Fibroblast of upper back skin (primary cell): ENCODE measurements around the gene PAM.
"Not testable (repeated sequence)": the region's sequence is repeated elsewhere in the genome, so short reads cannot be mapped to it uniquely, and the experiment has no call there.

ENCODE experiments used
- DNase-seq: peaks from one replicate; pipeline ENCODE4 v3.0.0-alpha.2; 2013

PAM gene

DNA sequence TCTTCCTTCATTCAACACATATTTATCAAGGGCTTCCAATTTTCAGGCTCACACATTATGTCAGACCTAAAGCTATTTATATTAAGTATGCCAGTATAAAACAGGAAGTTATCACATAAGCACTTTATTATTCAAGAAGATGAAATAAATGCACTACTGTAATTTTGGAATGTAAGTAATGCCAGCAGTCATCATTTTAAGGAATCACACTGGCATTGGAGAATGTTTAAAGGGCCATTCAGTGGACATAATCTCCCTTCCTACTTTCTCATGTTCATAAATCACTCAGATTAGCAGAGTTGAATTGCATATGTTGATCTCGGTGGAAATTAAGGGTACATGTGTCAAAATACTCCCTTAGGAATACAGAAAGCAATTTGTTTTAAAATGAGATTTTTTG lies 200.4 kb downstream of the PAM start:
- DNase-seq: peak; percentile 20

DNA sequence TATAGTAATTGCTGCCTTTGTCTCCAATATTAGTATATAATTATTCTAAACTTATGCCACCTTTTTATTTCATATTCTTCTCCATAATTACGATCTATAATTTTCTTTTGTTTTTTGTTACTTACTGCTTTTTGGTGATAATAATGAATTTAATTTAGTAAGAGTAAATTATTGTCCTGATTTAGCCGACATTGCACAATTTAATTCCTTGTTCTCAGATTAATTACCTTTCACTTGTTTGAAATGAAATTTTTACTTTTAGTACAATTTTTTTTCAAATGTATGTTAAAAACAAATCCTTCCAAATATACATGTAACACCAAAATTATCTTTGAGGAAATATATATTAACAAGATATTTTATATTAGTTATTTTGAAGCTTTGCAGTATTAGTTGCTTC lies 201.5 kb downstream of the PAM start:
- no peak for DNase-seq

DNA sequence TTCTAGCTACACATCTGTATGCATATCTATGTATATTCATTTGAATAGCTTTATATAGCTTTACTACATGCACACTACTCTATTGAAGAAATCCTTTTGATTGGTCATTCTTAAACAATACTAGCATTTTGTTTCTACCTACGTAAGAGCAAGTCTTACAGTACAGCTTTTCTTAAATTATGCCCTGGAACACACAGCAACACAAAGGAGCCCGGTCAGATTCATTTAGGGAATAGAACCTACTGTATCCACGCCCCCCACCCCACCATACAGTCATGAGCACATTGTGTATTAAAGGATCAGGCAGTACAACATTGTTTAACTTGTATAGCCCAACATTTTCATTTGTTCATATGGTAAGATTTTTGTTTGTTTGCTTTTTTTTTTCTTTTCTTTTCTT lies 202.0 kb downstream of the PAM start:
- DNase-seq: no peak

DNA sequence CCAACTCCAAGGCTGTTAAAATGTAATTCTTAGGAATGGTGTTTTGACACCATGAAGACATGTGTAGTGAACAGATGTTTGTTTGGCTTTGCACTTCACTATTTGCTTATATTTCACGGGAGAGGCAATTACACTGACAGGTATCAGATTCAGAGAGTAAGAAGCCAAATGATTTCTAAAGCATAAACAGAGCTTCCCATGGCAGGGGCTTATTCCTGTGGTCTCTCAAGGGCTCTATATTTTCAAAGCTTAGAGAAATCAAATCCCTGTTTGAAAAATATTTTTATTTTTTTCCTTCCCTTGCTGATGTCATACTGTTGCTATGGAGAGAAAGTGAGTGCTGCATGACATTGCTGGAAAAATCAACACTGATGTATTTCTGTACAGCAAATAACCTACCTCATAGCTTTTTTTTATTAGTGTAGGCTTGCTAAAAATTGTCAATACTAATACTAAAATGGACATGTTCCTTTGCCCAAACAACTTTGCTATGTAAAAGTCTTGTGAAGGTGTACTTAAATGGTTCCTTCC lies 203.4 kb downstream of the PAM start:
- DNase-seq: peak; percentile 21

DNA sequence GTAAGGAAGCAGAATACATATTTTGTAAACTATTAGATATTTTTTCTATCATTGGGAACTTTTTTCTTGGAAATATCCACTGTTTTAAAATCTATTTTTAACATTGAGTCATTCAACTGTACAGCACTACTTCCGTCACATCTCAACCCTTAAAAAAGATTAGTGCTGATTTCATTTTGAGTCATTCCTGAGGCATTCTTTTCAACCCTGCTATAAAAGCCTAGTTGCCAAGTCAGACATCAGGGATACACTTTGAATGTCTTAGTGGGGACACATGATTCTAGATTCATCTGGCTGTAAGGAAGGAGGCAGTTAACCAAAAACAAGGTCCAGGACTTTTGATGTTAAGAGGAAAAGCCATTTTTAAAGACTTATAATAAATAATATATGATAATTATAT lies 203.9 kb downstream of the PAM start:
- peak; percentile 94 for DNase-seq

DNA sequence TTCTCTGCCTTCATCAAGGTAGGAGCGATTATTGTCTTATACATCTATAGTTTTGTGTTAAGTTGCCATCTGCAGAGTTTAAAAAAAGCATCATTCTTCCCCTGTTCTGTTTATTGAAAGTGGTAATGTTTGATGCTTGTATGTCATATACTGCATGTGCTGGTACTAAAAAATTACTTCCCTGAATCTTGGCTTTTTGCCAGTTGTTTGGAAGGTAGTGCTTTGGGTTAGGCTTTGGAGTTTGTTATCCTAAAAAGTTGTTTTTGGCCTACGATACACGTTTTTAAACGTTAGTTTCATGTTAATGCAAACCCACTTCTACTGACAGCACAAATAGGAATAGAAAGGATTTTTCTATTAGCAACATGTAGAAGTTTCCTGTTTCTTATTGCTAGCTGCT lies 206.6 kb downstream of the PAM start:
- no peak for DNase-seq

DNA sequence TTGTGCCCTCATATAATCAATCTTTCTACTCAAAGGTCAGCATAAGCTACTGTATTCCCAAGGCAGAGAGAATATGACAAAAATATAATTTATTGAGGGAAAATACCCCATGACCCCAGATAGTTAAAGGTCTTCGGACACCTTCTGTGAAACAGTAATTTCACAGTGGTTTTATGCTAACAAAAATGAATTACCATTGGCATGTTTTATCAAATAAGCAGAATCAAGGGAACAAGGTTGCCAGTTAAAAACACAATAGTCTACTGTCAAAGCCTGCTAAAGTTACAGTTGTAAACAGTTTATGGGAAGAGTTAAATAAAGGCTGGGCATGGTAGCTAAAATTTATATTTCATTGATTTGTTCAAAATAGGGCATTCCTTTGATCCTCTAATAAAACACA lies 210.5 kb downstream of the PAM start:
- no peak for DNase-seq

DNA sequence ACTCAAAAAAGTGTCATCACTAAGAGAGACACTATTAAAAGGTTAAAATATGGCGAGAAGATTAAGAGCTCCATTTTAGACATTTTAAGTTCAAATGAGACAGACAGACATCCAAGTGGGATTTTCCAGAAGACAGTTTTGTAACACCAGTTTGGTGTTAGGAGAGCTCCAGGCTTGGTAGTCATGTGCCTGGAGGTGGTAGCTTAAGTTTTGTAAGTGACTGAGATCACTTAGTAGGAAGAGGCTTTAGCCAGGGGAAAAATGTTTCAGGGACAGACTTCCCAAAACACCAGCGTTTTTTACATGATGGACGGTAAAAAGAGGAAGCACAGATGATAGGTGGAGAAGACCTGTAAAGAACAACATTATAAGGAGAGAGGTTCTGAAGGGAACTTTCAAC lies 214.5 kb downstream of the PAM start:
- no peak for DNase-seq

DNA sequence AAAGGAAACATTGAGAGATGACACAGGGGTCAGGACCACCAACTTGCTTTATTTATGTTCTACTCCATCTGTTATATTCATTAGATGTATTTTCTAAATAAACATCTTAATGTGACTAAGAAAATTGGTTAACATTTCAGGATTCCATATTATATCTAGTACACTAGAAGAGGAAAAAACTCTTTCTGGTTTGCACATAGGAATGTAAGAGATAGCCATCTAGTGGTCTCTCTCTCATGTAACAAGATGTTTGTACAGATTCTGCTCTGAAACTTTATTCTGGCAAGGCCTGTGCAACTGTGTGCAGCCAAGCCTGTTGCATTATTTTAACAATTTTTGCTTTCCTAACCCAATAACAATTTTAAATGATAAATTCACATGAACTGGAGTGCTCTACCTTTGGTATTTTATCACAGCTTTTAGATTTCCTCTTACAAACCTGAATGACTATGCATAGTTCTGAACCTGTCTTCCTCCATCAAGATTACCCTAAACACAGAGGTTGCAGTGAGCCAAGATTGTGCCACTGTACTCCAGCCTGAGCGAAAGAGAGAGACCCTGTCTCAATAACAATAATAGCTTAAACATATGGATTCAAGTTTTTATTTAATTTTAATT lies 216.7 kb downstream of the PAM start:
- DNase-seq: peak; percentile 58

DNA sequence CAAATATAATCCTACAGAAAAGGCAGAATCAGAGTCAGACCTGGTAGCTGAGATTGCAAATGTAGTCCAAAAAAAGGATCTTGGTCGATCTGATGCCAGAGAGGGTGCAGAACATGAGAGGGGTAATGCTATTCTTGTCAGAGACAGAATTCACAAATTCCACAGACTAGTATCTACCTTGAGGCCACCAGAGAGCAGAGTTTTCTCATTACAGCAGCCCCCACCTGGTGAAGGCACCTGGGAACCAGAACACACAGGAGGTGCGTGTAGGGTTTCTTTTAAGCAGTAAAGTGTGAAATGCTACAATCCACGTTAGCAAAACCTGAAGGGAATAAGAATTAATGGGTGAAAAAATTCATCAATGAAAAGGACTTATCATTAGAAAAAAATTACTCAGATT lies 219.1 kb downstream of the PAM start:
- DNase-seq: no peak

DNA sequence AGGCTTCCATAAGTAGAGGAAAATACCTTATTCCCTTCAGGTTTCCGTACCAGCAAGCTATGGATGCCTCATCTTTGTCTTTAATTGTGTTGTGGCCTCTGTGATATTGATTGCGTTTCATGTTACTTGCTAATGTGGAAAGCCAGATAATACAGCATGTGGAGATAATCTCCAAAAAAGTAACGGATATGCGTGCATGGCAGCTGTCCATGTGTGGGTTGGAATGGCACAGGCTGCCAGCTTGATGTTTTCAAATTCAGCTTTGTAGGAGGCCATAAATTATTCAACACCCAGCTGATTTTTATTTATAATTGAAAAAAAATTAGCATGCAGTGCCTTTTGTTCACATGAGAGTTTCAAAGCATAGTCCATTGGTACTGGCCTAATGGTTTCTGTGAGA lies 219.9 kb downstream of the PAM start:
- DNase-seq: no peak

DNA sequence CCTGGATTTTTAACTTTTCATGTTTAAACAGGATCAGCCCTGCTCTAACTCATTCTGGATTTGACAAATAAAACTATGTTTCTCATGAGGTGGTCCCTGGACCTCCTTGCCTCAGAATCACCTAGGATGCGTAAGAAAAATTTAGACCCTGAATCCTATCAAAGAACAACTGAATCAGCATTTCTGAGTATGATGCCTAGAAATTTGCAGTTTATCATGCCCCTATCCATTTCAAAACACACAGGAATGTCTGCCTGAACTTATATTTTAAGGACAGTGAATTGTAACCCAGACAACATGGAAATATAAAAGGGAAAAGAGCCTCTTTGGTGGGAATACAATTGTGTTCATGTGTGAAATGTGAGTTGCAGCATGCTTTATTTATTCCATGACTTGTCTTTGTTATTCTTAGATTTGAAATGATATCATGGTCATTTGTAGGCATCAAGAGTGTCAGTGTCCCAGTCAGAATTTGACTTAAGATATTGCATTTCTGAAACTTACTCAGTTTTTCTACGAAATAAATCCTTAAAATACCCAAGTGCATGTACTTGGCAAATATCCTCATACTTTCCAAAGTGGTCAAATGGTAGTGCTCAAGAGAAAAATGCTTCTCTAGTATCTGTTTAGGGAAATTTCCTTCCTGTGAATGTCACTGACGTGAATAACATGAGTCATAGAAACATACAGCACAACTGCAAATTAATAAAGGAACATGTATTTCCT lies 220.5 kb downstream of the PAM start:
- DNase-seq: peak; percentile 59

DNA sequence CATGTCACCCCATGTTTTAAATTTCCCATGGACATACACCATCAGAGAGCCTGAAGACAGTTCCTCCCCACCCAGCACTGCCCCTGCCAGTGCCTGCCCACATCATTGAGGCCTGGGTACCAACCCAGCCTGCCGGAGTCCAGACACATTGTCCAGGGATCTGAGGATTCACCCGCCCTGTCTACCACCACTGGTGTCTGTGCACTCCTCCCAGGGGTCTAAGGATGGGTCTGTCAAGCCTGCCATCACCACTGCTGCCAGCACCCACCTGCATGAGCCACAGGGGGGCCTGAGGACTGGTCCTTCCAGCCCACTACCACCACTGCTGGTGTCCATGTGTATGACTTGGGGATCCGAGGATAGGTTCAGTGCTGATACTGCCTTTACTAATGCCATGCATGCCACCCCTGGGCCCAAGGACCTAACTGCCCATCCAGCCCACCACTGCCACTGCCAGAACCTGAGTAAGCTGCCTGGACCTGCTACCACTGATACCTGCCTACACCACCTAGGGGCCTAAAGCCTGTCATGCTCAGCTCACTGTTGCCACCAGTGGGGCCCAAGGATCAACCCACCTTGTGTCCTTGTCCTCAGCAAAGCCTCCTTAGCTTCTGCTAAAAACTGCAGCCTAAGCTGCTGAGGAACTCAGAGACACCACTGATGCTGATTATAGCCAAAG lies 227.0 kb downstream of the PAM start:
- DNase-seq: no peak

DNA sequence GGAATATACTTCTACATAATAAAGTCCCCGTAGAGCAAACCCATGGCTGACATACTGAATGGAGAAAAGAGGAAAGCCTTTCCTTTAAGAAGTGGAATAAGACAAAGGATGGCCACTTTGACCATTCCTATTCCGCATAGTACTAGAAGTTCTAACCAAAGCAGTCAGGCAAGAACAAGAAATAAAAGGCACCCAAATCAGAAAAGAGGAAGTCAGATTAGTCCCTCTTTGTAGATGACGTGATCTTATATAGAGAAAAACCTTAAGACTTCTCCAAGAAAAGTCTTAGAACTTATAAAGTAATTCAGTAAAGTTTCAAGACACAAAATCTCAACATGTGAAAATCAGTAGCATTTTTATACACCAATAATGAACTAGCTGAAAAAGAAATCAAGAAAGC lies 231.0 kb downstream of the PAM start:
- no peak for DNase-seq

DNA sequence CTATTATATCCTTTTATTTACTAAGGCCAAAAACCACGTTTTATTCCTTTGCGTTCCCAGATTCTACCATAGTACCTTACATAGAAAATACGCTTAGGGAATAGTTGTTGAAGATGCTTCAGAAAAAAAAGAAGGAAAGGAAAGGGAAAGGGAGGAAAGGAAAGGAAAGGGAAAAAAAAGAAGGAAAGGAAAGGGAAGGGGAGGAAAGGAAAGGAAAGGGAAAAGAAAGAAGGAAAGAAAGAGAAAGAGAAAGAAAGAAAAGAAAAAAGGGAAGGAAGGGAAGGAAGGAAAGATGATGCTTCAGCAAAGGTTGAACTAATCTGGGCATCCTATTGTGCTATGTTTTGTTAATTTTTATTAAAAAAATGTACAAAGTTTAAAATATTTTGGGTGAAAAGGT lies 233.4 kb downstream of the PAM start:
- DNase-seq: no peak

DNA sequence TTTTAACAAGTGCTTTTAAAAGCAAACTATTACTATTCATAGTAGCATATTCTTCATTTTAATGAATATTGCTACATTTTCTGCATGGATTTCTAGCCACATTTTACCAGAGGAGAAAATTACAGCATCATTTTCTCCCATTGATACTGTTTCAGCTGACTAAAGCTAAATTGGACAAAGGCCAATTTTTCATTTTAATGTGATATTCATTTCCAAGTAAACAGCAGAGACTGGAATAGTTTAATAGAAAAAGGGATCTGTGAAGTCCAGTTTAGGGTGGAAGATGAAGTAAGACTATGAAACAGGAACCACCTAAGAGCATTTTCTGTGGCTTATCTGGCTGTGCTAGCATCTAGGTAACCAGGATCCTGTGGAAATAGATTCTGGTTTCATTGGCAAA lies 236.7 kb downstream of the PAM start:
- DNase-seq: no peak

DNA sequence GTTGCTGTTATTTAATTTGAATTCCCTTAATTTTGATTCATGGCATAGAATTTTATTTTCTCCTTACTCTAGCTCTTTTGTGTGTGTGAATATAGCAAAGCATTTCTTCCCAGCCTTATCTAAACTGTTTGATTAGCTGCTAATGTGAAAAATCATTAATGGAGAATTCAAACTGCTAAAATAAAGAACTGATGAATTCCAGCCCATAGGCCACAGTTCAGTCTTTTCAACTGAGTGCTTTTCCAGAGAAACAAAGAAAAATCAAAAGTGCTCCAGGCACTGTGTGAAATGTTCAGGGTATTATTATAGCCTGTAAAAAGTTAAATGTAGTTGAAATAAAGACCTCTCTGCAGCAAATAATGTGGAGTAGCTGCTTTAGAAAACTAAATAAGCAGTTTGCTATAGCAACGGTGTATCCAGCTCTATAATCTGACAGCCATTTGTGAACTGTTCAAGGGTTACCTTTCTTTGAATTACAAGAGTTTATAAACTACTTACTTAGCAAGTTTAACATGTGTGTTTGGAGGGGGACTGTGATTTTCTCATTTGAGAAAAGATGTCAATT lies 241.0 kb downstream of the PAM start:
- no peak for DNase-seq

DNA sequence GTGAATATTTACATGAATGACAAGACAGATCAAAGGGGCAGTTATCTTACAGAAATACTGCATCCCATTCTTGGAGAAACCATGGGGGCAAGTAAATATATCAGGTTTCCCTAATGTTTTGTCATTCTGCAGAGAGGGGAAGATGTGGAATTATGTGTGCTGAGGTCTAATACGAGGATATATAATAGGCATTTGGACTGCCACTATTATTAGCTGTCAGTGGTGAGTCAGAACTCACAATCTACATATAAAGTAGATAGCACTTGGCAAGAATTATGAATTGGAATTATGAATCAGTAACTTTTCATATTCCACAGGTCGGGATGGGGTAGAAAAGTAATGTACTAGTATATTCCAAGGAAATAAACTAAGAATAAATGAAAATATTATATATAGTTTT lies 243.1 kb downstream of the PAM start:
- DNase-seq: peak; percentile 7

DNA sequence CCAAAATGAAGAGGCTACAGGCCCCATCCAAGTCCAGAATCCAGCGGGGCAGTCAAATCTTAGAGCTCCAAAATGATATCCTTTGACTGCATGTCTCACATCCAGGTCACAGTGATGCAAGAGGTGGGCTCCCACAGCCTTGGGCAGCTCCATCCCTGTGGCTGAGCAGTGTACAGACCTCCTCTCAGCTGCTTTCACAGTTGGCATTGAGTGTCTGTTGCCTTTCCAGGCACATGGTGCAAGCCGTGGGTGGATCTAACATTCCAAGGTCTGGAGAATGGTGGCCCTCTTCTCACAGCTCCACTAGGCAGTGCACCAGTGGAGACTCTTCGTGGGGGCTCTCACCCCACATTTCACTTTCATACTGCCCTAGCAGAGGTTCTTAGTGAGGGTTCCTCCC lies 244.1 kb downstream of the PAM start:
- DNase-seq: no peak

DNA sequence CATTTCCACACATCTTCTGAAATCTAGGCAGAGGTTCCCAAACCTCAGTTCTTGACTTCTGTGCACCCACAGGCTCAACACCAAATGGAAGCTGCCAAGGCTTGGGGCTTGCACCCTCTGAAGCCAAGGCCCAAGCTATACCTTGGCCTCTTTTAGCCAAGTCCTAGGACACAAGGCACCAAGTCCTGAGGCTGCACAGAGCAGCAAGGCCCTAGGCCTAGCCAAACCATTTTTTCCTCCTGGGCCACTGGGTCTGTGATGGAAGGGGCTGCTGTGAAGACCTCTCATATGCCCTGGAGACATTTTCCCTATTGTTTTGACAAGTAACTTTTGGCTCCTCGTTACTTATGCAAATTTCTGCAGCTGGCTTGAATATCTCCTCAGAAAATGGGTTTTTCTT lies 244.5 kb downstream of the PAM start:
- not testable (repeated sequence) for DNase-seq

DNA sequence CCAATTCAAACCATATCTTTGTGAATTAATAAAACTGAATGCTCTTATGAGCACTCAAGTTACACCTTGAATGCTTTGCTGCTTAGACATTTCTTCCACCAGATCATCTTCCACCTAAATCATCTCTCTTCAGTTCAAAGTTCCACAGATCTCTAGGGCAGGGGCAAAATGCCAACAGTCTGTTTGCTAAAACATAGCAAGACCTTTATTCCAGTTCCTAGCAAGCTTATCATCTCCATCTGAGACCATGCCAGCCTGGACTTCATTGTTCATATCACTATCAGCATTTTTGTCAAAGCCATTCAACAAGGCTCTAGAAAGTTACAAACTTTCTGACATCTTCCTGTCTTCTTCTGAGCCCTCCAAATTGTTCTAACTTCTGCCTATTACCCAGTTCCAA lies 245.0 kb downstream of the PAM start:
- no peak for DNase-seq

DNA sequence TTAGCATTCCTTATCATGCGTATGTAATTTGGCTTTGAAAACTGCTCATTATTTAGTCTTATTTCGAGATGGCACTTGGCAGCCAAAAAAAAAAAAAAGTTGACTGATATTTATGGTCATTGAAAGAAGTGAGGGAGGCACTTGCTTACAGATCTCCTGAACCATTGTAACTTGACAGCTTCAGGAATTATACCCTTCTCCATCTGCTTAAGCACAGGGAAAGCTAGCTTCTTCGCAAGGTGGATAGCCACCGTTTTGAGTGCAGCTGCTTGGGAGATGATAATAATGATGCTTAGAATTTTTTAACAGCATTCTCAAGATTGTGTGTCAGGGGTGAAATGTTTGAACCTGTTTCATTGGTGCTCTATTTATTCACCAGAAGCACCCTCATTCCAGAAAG lies 248.8 kb downstream of the PAM start:
- no peak for DNase-seq

DNA sequence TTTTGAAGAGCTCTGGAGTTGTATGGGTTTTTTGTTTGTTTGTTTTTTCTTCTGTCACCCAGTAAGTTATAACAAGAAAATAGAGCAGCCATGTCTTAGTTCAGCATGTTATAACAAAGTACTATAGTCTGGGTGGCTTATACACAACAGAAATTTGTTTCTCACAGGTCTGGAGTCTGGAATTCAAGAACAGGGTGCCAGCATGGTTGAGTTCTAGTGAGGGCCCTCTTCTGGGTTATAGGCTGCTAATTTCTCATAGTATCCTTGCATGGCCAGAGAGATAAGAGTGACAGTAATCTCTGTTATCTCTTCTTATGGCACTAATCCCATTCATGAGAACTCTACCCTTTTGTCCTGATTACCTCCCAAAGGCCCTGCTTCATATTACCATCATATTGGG lies 250.2 kb downstream of the PAM start:
- DNase-seq: no peak

DNA sequence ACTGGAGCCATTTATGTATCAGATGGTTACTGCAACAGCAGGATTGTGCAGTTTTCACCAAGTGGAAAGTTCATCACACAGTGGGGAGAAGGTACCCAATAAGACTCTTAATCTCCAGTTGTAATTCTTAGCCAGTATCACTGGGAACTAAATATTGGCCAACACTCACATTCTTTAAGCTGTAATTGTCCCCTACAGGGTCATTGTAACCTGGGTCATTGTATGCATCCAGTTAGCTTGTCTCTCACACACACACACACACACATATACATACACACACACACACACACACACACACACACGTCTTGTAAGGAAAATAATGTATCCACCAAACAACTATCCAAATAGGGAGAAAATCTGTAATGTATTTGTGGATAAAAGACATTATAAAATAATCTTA lies 251.8 kb downstream of the PAM start:
- DNase-seq: no peak
